Left ventricle myocardium superior (tissue), 1 donor: ENCODE measurements around the gene WNT9A. TPM values are rescaled to one million over a fixed set of nuclear protein-coding genes. Genes with fewer than 3 reads are reported as not detected.

Experiments used
- ATAC-seq: fragments of 200-7000 bp; cut with Tn5 transposase; one replicate; pipeline ENCODE4 v1.9.1; 2020; ENCODE audit warnings: mild to moderate bottlenecking, moderate library complexity
- DNase-seq: peaks from one replicate; pipeline ENCODE4 v3.0.0-alpha.2; 2020
- intact Hi-C: fragments of 100-400 bp; cut with micrococcal nuclease; formaldehyde crosslinking; loops from one replicate; pipeline ENCODE4 v1.11.0; 2022
- total RNA-seq: library from RNA; stranded (reverse); fragmentation: NEBNext Ultra II Directional; extraction: Animal tissue kit (Norgen Biotek cat#: 25700); gene quantifications from one replicate; pipeline ENCODE4 v1.2.1, GENCODE V29; 2021
- donor health status: DM: no; HTN: yes; CAD: no; lungs with severe emphysema.

WNT9A gene
- total RNA-seq, 1 donor from 2014 or later = 2.5 TPM

DNA sequence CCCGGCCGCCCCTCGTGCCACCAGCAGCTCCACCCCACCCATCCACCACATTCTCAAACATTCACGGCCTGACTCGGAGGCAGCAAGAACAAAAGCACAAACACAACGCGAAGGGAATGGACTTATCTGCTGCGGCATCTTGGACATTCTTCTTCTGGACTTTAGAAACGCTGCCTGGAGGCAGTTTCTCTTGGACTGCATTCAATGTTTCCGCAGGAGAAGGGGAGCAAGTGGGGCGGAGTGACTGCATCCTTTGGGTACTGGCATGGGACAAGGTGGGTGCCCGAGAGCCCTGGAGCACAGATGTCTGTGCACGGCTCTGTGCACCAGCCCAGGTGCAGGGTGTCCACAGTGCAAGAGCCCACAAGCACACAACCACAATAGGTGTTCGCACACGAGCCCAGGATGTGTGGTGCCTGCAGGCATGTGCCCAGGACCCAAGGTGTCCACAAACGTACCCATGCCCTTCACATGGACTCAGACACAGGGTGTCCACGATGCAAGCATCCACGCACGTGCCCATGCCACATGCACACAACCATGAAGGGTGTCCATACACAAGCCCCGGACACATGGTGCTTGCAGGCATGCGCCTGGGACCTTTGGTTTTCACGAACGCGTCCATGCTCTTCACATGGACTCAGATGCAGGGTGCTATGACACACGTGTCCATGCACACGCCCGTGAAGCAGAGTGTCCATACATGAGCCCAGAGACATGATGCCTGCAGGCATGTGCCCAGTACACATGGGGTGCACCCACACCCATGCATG, 53.6 kb downstream of the WNT9A start:
- DNase-seq (no peak), ATAC-seq (no peak)
- intact Hi-C loops = no loop called here

DNA sequence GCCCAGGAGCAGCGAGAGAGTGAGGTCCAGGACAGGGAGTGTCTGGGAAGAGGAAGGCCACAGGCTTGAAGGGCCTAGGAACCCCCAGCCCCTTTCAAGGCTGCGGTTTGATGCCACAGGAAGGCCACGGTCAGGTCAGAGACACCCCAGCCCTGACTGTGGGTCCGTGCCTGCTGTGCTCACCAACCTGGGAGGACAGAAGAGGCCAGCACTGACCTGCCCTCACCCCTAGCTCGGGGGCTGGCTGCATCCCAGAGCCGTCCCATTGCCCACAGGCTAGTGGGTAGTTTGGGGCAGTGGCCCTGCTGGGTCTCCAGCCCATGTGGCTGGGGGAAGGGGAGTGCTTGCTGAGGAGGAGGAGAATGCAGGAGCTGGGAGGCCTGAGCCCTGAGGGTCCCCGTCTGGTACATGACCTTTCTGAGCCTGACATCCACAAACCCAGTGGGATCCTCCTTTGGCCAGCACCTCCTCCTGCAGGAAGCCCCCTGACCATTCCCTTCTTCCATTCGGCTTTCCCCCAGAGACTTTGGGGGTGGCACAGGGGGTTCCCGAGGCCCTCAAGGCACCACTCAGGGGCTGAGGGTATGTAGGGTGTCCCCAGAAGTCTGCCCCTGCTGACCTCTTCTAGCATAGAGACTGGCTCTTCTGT, 54.3 kb downstream of the WNT9A start:
- DNase-seq (no peak), ATAC-seq (no peak)
- intact Hi-C loops = no loop called here

DNA sequence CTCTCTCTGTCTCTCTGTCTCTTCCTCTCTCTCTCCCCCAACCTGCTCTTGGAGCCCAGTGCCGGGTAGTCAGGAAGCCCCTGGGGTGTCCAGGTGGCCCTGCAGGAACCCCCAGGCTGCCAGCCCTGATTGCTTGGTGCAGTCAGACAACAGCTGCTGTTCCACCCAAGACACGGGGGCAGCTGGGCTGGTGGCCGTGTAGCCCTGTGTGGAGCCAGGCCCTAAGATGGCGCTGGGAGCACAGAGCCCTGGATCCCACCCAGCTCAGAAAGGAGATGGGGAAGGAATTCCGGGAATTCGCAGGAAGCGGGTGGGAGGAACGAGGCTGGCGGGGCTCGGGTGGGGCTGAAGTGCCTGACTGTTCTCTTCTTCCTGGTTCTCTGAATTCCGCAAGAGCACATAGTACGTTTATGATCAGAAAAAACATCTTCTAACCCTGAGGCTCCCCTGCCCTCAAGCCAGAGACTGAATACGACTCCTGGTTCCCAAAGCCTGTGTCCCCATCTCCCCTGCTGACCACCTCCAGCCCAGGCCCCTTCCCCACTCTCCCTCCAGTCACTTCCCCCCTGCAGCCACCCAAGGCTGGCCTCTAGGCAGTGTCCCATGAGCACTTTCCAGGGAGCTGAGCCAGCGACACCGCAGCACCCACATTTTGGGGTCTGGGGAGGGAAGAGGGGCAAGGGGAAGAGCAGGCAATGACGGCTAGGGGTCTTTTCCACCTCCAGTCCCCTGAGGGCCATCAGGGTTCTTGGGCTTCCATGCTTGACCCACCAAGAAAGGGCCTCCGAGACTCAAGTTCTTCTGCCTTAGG, 55.0 kb downstream of the WNT9A start:
- ATAC-seq = no peak
- intact Hi-C loops = no loop called here
- DNase-seq = peak; percentile 31

DNA sequence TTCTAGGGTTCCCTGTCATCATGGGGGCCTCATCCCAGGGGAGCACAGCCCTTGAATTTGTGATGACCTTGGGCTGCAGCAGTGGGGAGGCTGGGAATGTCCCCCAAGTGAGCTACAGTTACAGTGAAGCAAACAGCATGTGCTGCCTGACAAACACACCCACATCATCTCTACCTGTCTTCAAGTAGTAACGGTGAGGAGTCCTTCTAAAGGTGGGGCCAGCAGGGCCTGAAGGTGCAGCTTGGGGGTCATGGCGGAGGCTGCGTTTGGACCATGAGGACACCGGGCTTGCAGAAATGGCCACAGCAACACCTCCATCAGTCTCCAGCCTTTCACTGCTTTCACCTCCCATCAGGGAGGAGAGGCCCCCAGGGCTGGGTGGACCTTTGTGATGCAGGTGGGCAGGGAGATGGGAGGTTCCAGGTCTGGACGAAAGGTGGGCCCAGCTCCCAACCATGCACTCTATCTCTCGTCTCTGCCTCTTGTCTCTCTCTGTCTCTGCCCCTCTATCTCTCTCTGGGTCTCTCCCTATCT, 55.7 kb downstream of the WNT9A start:
- DNase-seq (no peak), ATAC-seq (no peak)
- intact Hi-C loops = no loop called here

DNA sequence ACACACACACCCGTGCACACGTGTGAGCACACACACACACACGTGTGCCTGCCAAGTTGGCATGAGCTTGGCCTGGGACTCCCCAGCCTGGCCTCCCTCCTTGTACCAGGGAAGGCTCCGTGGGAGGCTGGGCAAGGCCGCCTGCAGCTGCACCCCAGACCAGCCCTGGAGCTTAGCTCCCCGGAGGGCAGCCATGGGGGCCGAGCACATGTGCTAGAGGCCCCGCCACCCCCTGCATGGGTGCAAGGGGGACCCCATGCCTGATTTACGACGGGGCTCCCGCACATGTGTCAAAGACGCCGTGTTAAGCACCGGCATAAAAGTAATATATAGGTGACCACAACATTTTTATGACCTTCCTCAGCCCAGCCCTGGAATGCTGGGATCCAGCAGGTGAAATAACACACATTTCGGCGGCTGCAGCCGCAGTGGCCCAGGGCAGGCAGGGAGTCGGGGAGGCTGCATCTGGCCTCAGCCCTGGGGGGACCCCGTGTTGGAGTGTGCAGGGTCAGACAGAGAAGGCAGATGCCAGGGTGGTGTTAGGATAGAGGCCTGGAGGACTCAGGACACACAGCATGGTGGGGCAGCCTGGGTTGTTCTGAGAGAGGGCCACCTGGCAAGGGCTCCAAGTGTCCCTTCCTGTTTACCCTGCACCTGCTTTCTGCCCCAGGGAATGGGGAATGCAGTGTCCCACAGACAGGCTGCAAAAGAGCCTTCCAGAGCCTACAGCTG, 56.3 kb downstream of the WNT9A start:
- DNase-seq = peak; percentile 29

DNA sequence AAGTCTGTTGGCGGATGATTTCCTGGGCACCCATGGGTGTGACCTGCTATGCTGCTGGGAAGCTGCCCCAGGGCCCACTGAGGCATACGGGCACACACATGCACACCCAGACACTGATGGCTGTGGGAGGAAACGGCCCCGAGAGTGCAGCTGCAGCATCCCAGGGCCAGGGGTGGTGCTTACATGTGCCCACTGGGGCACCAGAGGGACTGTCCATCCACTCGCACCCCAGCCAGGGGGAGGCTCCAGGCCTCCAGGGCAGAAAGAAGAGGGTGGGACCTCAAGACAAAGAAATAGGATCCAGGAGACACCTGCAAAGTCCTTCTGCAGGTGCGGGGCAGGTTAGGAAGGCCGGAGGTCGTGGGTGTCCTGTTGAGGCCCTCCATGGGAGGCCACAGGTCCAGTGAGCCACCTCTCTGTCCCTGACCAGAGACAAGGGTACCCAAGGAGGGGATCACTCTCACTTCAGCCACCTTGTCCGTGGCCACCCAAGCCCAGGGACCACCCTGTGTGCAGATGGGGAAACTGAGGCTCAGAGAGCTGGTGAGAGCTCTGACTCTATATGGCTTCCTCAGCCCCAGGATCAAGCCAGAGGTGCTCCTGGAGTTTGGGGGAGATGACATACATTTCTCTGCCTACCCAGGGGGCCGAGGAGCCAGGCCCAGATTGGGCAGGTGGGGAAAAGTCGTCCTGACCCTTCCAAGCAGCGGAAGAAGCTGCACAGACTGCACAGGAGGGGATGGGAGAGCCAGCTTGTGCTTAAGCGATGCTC, 57.1 kb downstream of the WNT9A start:
- ATAC-seq (no peak), DNase-seq (no peak)
- intact Hi-C loops = no loop called here

More for the DNA sequence above, 56.3 kb downstream of the WNT9A start:
- no peak for ATAC-seq
- intact Hi-C loops = no loop called here

DNA sequence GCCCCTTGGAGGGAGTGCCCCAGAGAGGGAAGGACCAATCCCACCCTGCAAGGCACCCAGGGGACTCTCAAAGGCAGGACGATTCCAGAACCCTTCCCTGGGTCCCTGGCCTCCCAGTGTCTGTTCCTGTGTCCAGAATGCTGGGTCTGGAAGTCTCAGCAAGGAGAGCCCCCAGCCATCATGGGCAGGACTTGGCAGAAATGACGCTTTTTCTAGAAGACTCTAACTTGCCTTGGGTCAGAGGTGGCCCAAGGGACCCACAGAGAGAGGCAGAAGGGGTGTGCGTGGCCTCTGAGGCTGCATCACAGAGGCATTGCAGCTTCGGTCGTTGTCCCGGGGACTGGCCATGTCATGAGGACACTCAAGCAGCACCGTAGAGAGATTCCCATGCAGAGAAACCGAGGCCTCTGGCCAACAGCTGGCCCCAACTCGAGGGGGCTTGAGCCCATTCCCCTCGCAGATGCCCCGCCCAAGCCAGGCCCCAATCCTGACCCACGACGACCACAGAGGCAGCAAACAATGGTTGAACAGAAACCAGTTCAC, 57.8 kb downstream of the WNT9A start:
- no peak for ATAC-seq
- DNase-seq = no peak
- intact Hi-C loops = no loop called here

DNA sequence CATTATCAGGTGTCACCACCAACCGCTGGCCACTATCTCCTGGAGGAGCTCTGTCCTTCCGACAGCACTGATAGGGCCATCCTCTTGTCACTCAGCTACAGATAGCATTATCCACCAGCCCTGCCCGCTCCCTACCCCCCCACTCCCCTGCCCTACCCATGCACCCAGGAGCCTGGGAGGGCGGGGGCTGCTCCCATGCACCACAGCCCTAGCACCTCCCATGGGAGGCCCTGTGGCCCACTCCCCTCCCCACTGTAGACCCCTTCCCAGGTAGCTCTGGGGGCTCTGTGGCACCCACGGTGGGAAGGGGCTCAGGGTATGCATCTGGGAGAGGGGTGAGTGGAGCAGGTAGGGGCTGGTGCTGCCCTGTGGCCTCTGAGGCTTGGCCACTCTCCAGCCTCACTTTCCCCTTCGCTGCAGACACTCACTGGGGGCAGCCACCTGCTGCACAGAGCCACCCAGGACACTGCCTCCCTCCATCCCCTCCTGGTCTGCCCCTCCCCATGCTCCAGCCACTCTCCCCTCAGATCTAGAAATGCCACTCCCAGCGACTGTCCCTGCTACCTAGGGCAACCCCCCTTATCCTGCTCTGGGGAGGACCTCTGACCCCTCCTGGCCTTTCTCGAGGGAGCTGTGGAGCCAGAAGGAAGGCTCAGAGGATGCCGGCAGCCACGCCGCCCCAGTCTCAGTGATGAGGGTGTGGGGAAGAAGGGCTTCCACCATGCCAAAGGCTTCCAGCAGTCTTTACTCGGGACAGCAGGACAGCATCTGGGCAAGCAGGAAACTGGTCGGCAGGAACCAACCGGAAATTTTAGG, 58.5 kb downstream of the WNT9A start:
- intact Hi-C loops = no loop called here
- DNase-seq = no peak
- no peak for ATAC-seq

DNA sequence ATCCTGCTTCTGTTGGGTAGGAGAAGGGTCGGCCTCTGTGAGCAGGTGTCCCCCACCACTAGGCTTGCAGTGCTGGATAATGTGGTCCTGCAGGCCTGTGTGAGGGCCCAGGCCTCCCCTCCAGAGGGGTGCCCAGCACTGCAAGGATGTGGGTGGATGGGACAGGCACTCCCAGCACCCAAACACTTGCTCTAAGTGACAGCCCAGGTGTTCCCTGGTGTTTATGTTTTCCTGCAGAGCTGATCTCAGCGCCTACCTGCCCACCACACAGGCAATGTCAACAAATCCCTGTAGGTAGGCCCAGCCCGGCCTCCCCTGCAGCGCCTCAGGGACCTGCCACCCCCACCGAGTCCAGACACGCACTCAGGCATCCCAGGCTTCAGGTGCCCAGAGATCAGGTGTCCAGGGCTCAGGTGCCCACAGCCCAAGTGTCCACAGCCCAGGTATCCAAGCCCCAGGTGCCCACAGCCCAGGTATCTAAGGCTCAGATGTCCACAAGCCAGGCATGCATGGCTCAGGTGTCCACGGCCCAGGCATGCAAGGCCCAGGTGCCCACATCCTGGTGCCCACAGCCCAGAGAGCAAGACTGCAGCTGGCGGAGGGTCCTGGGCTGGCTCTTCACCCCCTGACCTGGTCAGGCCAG, 59.2 kb downstream of the WNT9A start:
- peak; percentile 29 for DNase-seq
- ATAC-seq = no peak
- intact Hi-C loops = no loop called here

DNA sequence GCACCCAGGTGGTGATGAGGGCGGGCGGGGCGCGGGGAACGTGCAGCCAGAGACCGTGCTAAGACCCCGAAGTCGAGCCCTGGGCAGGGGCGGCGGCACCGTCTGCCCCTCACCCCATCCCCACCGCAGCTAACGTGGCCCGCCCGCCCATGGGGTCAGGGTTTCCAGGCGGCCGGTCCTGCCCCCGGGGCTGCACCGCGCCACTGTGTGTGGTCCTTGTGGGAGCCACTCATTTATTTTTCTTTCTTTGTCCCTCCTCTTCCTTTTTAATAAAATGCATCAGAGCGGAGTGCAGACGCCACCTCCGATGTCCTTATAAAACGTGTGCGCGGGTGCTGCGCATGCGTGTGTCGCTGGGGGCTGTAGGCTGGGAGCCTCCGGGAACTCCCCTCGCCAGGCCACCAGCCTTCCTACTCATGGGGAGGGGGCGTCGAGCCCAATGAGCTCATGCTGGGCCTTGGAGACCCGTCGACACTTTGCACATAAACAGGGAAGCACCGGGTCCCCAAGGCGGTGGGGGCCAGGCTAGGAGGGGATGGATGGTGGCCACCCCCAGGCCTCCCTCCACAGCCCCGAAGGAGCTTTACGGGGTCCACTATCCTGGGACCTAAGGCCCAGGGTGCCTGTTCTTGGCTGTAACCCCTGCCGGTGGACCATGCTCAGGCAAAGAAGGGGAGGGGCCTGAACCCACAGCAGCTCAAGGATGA, 59.9 kb downstream of the WNT9A start:
- peak; percentile 88 for ATAC-seq
- DNase-seq = peak; percentile 83
- intact Hi-C loops = no loop called here

DNA sequence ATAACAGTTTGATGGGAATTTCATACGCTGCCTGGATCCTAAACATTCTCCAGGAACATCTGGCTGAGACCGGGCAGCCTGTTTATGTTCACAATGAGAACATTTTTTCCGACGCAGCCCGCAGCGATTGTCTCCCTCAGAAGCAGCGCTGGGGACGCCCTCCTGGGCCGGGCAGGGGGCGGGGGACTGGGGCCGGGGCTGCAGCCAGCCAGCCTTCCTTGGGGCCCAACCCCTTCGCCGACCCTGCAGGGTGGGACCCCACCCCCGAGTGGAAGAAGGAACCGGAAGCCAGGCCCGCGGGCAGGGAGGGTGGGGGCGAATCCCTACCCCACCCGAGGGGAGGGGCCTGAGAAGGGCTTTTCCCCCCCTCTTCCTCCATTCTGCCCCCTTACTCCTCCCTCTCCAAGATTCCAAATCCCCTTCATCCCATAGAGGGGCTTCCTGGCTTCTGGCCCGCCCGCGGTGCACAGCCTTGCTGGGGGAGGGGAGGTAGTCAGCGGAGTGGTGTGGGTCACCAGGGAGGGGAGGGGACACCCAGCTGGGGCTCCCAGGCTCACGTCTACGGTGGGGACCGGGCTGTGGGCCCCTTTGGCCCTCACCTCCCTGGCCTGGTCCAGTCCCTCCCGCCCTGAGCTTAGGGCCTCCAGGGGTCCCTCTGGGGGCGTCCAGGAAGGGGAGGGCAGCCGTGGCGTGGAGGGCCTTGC, 60.6 kb downstream of the WNT9A start:
- intact Hi-C loops = no loop called here
- DNase-seq (peak; percentile 88), ATAC-seq (peak; percentile 88)

DNA sequence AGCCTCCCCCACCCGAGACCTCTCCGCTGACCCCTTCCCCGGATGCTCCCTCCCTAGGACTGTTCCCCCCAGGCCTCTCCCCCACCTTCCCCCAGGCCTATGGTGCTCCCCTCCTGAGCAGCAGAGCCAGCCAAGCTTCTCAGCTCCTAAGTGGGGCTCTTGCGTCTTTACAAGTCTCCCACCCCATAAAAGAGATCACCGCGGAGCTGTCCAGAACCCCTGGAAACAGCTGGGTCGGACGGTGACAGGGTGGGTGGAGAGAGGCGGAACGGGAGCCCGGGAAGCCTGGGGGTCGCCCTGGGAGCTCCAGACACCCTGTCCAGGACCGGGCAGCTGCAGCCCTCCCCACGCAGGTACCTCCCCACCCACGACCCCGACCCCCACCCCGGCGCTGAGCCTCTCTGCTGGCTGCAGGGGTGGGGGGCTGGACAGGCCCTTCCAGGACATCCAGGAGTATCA, 61.2 kb downstream of the WNT9A start:
- intact Hi-C loops = no loop called here
- DNase-seq (peak; percentile 27), ATAC-seq (peak; percentile 3)

DNA sequence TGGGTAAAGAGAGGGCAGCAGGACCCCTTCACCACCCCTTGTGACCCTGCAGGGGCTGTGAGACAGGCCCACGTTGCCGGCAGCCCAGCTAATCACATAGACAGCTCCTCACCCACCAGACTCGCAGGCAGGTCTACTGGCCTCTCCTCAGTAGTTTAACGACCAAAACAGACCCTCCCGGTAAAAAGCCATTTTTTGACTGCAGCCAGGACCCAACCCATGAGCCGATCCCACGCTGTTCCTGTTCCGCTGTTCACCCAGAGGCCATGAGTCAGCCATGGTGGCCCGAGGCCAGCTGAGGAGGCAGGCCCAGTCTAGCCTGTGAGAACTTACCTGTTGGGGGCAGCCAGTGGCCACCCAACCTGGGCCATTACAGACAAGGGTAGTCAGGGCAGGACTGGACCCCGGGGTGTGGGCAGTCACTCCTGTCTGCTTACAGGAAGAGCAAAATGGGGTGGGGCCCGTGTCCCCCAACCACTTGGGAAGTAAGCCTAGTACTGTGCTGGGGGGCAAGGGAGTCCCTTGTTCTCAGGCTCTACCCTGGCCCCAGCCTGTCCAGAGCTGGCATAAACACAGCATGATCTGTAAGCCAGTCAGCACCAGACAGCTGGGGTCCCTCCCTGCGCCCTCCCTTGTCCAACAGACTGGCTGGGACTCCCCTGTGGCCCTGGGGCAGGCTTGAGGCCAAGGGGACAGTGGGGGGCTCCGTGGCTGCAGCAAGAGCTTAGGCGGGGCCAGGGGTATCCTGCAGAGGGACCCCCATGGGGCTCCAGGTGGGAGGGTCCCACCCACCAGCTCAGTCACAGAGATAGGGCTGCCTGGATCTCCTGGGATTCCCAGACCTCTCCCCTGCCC, 61.9 kb downstream of the WNT9A start:
- intact Hi-C loops = no loop called here

DNA sequence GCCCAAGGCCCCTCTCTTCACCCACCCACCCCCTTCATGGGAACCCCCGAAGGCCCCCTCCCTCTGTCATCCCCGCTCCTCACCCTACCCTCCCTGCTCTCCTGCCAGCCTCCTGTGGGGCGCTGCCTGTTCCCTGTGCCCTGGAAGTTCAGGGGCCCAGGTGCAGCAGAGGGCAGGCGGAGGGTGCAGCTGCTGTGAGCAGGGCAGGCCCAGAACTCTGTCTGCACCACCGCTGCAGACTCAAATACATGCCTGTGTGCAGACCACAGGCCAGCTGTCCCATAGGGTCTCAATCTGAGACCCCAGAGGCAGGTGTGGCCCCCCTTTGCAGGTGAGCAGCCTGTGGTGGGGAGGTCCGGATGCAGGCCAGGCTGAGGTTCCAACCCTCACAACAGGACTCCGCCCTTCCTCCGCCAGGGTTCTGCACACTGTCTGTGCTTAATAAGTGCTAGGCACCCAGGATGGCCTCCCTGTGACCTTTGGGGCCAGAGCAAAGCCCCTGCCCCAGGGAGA, 62.5 kb downstream of the WNT9A start:
- ATAC-seq = no peak
- intact Hi-C loops = no loop called here
- DNase-seq = peak; percentile 36

More for the DNA sequence above, 61.9 kb downstream of the WNT9A start:
- peak; percentile 38 for ATAC-seq
- peak; percentile 87 for DNase-seq
